AG09319 (cell line): ENCODE results near the gene KRT7.

ENCODE experiments used
- DNase-seq: peaks from one replicate; pipeline ENCODE4 v3.0.0-alpha.2; 2010; ENCODE audit warnings: low read depth; ENCODE audit errors: extremely low read depth
- TF ChIP-seq, protein P1 (sequence below): IDR thresholded peaks from 2 replicates; pipeline ENCODE4 v1.5.1; 2011; ENCODE audit warnings: low read depth, mild to moderate bottlenecking, inconsistent platforms, low read length, moderate library complexity

KRT7 gene

GRCh38 chr12:52215587-52216031, 17.4 kb upstream of the KRT7 start:
- DNase-seq: no peak
- TF ChIP-seq, protein P1, sequence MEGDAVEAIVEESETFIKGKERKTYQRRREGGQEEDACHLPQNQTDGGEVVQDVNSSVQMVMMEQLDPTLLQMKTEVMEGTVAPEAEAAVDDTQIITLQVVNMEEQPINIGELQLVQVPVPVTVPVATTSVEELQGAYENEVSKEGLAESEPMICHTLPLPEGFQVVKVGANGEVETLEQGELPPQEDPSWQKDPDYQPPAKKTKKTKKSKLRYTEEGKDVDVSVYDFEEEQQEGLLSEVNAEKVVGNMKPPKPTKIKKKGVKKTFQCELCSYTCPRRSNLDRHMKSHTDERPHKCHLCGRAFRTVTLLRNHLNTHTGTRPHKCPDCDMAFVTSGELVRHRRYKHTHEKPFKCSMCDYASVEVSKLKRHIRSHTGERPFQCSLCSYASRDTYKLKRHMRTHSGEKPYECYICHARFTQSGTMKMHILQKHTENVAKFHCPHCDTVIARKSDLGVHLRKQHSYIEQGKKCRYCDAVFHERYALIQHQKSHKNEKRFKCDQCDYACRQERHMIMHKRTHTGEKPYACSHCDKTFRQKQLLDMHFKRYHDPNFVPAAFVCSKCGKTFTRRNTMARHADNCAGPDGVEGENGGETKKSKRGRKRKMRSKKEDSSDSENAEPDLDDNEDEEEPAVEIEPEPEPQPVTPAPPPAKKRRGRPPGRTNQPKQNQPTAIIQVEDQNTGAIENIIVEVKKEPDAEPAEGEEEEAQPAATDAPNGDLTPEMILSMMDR: no peak

- DNase-seq: no peak
- TF ChIP-seq, protein P1: no peak
Observed at GRCh38 chr12:52216100-52216499, 16.9 kb upstream of the KRT7 start.

- no peak for DNase-seq
- TF ChIP-seq, protein P1: no peak
Observed at GRCh38 chr12:52216807-52217206, 16.2 kb upstream of the KRT7 start.

DNA sequence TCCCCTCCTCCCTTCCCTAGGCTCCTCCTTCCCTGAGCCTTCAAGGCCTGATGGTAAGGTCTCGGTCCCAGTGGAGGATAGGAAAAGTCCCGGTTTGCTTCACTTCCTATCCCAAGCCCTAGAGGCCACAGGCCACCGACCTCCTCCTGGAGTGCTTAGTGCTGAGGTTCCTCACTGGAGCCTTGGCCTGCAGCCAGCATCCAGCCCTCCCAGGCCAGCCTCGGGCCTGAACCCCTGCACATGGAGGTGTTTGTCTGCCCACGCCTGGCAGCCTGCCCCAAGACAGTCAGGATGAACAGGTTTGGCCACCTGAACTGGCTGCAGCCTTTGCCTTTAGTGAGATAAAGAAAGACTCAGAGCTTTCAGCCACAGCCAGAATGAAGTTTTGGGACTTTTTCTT, 15.8 kb upstream of the KRT7 start:
- TF ChIP-seq, protein P1: no peak
- no peak for DNase-seq

DNA sequence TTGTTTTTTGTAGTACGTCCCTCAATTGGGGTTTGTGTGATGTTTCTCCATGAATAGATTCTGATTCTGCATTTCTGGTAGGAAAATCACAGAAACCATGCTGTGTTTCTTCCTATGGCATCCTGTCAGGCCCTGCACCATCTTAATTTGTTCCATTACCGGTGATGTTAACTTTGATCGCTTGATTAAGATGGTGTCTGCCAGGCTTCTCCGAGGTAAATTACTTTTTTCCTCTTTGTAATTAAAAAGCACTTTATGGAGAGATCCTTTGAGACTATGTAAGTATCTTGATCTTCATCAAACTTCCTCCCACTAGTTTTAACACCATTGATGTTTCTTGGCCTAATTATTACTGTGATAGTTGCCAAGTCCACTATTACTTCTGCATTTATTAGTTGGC, 15.0 kb upstream of the KRT7 start:
- DNase-seq: no peak
- TF ChIP-seq, protein P1: no peak

- DNase-seq: no peak
- TF ChIP-seq, protein P1: no peak
Observed at GRCh38 chr12:52220477-52220876, 12.6 kb upstream of the KRT7 start.

DNA sequence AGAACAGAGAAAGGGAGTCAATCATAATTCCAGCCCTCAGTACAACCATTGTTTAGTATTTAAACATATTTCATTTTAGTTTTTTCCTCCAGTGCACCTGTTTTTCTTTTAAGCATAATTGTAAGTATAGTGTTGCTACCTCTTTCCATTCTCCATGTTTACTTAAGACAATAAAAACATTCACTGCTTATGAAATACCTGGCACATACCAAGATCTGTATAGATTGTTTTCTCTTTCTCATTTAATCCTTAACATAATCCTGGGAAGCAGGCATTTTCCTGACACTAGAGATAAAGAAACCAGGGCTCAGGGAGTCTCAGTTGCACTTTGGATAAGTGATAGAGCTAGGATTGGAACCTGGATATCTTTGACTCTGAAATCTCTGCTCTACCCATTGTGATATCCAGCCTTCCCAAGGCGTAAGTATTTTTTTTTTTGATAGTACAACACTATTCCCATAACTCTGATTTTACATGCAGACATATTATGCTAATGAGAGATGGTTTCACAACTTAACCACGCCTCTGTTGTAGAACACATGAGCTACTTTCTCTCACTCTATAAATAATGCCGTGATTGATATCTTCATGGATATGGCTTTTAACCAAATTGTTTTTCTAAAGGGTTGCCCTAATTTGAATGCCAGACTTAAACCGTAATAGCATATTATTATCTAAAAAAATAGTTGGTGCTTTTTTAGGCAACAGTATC, 11.8 kb upstream of the KRT7 start:
- DNase-seq: no peak
- TF ChIP-seq, protein P1: no peak
